Activated T-helper 1 cell treated with Interleukin-2 at 50 U/mL for 16 hours (primary cell): Measurements from ENCODE around the gene GRIN1.

Experiments used
- DNase-seq: peaks from one replicate; pipeline ENCODE4 v3.0.0-alpha.2; 2020; ENCODE audit warnings: low read depth

Gene GRIN1

DNA sequence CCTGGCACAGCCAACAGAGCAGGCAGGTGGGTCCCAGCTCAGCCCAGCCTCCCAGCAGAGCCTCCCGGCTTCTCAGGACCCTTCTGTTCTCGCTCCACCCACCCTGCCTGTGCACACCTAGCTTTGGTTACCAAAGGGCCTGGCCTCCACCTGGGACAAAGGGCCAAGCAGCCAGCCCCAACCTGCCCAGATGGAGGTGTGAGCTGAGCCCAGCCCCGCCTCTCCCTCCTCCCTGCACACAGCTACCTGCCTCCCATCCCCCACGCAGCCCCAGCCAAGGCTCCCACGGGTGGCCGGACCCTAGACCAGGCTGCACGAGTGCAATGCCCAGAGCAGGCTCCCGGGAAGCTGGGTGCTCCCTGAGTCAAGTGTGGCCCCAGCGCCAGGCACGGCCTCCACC is 56.0 kb downstream of the GRIN1 start:
- no peak for DNase-seq

DNA sequence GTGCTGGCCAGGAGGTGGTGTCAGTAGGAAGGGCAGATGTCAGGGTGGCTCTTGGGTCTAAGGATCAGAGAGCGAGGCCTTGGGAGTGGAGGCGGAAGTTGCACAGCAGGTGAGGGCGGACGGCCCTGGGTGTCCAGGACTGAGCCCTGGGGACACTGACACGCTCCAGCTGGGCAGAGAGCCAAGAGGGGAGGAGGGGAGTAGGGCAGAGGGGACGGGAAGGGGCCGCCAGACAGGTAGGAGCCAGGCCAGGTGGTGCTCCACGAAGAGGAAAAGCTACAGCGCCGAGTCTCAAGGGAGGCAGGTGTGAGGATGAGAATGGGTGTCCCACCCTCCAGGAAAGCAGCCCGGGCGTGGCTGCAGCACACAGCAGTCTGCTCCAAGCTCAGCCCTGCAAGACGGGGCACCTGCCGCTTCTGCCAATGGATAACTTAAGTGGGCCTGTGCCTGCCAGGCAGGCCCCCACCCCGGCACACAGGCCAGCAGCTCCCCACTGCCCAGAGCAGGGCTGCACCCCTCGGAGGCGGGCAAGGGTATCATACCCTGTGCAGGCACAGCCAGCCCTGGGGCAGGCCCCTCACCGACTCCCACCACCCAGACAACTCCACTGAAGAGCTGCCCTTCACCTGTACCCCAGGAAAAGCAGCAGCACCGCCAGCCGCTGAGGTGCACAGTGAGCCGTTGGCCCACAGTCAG is 56.7 kb downstream of the GRIN1 start:
- DNase-seq, result no peak

DNA sequence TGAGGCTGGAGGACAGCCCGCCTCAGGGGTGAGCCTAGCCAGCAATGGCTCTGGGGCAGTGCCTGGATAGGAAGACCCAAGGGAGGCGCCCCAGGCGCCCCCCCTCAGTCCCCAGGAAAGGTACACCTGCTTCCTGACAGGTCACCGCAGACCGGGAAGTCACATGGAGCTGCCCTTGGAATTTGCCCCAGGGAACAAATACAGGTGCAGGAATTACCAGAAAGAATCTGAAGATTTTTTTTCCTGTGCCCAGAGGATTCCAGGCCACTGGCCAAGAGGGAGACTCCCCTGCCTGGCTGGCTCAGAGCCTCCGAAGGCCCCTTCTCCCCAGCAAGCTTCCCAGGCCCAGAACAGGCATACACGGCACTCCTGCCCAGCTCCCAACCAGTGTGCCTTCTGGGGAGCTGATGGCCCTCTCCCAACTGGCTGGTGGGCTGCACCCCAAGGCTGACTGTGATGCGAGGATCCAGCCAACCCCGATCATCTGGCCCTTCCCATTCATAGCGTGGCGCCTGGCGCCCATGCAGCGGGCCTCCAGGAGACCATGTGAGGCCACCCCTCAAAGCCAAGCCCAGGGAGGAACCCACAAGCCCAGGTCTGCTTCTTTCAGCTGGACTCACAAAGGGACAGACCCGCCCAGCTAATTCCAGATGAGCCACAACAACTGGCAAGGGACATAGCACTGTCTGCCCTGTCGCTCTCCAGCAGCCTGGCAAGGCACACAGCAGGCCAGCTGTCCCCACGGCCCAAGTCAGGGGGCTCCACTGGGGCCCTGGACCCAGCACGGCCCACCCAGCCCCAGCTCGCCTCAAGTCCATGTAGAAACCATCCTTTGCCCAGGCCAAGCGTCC is 59.3 kb downstream of the GRIN1 start:
- no peak for DNase-seq

DNA sequence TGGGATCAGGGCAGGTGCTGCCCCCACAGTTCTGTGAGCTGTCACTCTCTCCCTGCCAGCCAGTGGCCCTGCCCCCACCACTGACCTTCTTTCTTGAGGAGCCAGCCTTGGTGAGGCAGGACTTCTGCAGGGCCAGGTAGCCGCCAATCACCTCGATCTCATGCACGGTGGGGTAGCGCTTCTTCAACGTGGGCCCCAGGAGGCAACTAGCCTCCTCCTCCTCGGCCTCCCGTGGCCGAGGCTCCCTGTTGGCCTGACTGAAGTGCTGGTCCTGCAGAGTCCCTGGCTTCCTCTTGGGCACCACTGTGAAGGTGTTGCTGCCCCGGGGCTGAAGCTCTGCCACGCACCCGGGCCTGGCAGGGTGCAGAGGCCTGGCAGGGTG is 59.9 kb downstream of the GRIN1 start:
- DNase-seq, result no peak

DNA sequence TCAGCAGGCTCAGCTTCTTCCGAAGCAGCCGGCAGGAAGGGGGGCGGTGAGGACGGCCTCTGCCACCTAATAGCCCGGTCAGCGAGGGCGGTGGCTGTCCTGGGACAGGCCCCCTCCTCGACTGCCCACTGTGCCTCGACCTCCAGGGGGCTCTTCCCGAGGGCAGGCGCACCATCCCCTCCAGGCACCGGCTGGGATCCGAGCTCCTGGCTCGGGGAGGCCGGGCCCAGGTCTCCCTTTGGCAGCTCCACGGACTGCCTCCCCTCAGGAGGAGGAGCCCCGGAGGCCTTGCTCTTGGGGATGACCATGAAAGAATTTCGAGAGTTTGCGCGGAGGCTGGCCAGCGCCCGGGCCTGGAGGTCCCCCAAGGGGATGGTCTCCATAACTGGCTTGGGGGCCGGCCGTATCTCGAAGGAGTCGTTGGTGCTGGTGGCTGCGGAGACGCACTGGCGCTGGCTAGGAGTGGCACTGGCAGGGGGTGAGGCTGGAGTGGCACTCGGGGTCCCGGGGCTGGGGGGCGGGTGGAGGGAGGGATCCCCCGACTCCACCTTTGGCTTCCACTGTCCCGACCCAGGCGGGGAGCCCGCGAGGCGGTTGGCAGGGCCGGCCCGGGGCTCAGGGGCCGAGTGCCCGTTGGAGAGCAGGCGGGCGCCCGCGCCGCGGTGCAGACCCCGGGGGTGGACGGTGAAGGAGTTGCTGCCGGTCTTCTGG is 60.6 kb downstream of the GRIN1 start:
- DNase-seq, result no peak

GRCh38 chr9:137200311-137201204 is 61.6 kb downstream of the GRIN1 start, which contains the start of gene TPRN:
Gene TPRN (minus strand): TSS chr9:137200741. CDS start chr9:137200711, 30 bp downstream.
- DNase-seq, result peak; percentile 96

GRCh38 chr9:137201205-137201868 is 62.4 kb downstream of the GRIN1 start:
- no peak for DNase-seq

DNA sequence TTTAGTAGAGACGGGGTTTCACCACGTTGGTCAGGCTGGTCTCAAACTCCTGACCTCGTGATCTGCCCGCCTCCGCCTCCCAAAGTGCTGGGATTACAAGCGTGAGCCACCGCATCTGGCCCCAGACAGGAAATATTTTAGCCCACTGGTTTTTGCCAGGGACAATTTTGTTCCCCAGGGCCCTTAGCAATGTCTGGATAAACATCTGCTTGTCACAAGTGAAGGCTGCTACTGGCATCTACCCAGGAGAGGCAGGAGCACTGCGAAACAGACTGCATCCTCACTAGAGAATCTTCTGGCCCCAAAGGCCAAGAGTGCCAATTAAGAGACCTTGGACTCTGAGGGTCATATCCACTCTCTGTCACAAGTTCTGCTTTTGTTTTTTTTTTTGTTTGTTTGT is 64.0 kb downstream of the GRIN1 start:
- DNase-seq, result no peak

- DNase-seq, result no peak
Measured at GRCh38 chr9:137204731-137205125, 65.8 kb downstream of the GRIN1 start.

DNA sequence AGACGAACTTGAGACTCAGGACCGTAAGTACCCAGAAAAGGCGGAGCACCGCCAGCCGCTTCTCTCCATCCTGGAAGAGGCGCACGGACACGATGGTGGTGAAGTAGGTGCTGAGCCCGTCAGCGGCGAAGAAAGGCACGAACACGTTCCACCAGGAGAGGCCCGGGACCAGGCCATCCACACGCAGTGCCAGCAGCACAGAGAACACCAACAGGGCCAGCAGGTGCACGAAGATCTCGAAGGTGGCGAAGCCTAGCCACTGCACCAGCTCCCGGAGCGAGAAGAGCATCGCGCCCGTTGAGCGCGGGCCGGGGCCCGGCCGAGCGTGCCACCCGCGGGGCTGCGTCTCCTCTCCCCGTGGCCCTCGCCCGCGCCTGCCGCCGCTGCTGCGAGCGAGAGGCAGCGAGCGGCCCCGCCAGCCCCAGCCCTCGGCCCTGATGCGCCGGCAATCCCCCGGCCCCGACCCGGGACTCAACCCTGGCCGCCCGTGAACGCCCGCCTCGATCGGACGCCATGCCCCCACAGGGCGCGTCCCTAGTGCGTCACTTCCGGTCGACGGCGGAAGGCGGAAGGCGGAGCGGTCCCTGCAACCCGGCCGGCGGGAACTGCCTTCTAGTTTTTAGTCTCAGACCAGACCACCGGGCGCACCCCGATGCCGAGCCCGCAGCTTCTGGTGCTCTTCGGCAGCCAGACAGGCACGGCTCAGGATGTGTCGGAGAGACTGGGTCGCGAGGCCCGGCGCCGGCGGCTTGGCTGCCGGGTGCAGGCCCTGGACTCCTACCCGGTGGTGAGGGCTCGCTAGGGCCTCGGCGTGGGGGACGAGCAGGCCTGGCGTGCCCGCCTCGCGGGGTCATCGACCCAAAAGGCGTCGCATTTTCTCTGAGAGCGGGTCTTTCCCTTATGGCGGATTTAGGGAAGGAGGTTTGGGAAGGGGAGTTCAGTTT is 66.4 kb downstream of the GRIN1 start, which contains the start of the genes NDOR1 and TMEM203:
TSS of gene NDOR1 (plus strand) at position 575 of the 944 bp plus-strand sequence. CDS start at position 653, 78 bp downstream.
TSS of gene TMEM203 (minus strand) at position 523 of the 944 bp plus-strand sequence. CDS start at position 289, 234 bp downstream.
- peak; percentile 89 for DNase-seq

DNA sequence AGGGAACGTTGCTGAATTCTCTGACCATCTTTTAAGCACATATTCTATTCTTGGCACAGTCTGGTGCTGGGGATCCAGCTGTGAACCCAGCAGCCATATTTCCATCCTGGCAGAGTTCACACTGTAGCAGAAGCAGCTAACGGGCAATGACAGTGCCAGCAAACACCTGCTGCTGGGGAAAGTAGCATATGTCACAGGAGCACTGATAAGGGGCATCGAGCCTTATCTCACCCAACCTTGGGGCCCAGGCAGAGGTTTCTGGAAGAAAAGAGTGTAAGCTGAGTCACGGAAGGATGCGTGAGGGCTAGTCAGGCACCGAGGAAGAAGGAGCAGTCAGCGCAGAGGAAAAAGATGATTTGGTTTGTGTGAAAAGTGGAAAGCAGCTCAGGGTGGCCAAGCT is 67.6 kb downstream of the GRIN1 start:
- no peak for DNase-seq

- DNase-seq, result no peak
Measured at GRCh38 chr9:137211532-137211931, 72.6 kb downstream of the GRIN1 start.

DNA sequence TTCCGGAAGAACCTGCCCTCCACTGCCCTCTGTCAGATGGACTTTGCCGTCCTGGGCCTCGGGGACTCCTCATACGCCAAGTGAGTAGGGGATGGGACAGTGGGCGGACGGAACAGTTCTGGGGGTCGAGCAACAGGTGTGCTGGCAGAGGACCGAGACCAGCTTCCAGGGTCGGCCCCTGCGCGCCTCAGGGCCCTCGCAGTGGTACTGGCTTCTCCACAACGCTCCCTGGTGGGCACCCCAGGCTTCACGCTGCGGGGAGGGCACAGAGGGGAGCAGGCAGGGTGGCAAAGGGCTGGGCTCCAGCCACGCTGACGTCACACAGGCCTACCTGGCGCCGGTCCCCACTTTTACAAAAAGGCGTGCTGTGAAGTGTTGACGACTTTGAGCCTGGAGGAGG is 73.6 kb downstream of the GRIN1 start:
- DNase-seq, result no peak

- no peak for DNase-seq
Measured at GRCh38 chr9:137213160-137214060, 74.5 kb downstream of the GRIN1 start.

GRCh38 chr9:137214620-137215019 is 75.7 kb downstream of the GRIN1 start:
- DNase-seq, result no peak

- DNase-seq, result no peak
Measured at GRCh38 chr9:137215196-137215986, 76.4 kb downstream of the GRIN1 start.

GRCh38 chr9:137216188-137216965 is 77.4 kb downstream of the GRIN1 start:
- no peak for DNase-seq
